Activated CD8-positive, alpha-beta T cell treated with anti-CD3 and anti-CD28 coated beads, Interleukin-2, amount 10 ng/mL, durations not matched to agents 7 days and 5 days (primary cell): Measurements from ENCODE around the gene ZNF43. TPM values are rescaled to one million over a fixed set of nuclear protein-coding genes. Genes with fewer than 3 reads are reported as not detected.
A peak's percentile ranks its signal among the peaks of the same experiment; 100 is the strongest.
"Not testable (repeated sequence)": the region's sequence is repeated elsewhere in the genome, so short reads cannot be mapped to it uniquely, and the experiment has no call there.

Experiments
- ATAC-seq: fragments of 150-1000 bp; cut with Tn5 transposase; one replicate; pipeline ENCODE4 v1.10.0; 2021; ENCODE audit warnings: moderate library complexity
- CTCF ChIA-PET: fragments of 350-600 bp; sonication (Branson Sonifier 250); formaldehyde crosslinking; loops from one replicate; lab custom pipeline; 2021; ENCODE audit warnings: antibody characterized with exemption; lab: Charles Lee
- POLR2A ChIA-PET: fragments of 350-600 bp; sonication (Branson Sonifier 250); formaldehyde crosslinking; loops from one replicate; lab custom pipeline; 2021; ENCODE audit warnings: antibody characterized with exemption; lab: Charles Lee
- DNase-seq: peaks from one replicate; pipeline ENCODE4 v3.0.0-alpha.2; 2020
- H3K27ac Mint-ChIP-seq: one replicate; pipeline ENCODE4 v1.8.0; 2021; ENCODE audit warnings: mild to moderate bottlenecking, mixed read lengths
- H3K27me3 Mint-ChIP-seq: one replicate; pipeline ENCODE4 v1.8.0; 2021; ENCODE audit warnings: low read depth, mixed read lengths
- H3K36me3 Mint-ChIP-seq: one replicate; pipeline ENCODE4 v1.8.0; 2021; ENCODE audit warnings: low read depth, mixed read lengths
- H3K4me1 Mint-ChIP-seq: one replicate; pipeline ENCODE4 v1.8.0; 2021; ENCODE audit warnings: low read depth, mixed read lengths
- H3K4me3 Mint-ChIP-seq: one replicate; pipeline ENCODE4 v1.8.0; 2021; ENCODE audit warnings: mild to moderate bottlenecking, mixed read lengths
- H3K9me3 Mint-ChIP-seq: one replicate; pipeline ENCODE4 v1.8.0; 2022; ENCODE audit warnings: mixed read lengths; ENCODE audit not compliant: insufficient read depth
- total RNA-seq, 2 experiments: library from RNA; stranded (reverse); gene quantifications; one replicate each; pipeline ENCODE4 v1.2.3, GENCODE V29; 2021

Gene ZNF43
- total RNA-seq, 2 experiments from 2014 or later: 31.3 to 34.3 TPM

DNA sequence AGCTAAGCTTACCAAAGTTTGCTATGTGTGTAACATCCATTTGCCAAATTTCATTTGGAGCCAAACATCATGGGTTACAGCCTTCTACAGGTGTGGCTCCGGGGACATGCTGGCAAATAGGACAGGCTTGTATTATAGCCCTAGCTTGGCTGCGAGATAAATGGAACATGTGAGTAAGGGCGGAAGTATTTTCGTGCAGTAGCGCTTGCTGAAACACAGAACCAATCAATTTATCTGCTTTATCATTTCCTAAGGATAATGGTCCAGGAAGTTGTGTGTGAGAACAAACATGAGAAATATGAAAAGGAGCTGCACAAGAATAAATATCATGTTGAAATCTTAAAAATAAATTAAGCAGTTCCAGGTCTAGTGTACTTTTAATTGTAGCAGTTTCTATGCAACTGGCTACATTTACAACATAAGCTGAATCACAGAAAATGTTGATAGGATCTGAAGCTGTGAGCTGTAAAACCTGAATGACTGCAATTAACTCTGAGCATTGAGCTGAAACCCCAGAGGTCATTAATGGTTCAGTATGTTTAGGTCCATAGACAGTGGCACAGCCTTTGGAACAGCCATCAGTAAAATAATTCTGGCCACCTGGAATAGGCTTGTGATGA, 46.4 kb downstream of the ZNF43 start:
- ATAC-seq (no peak), DNase-seq (no peak)
- ChIA-PET POLR2A (no interaction called here), CTCF (no interaction called here)
- Mint-ChIP-seq H3K4me1 (no peaks in the 10 kb centered on the region), H3K27me3 (no peaks in the 10 kb centered on the region), H3K4me3 (no peak overlapping the region), H3K27ac (no peak overlapping the region), H3K36me3 (no peaks in the 10 kb centered on the region), H3K9me3 (peaks cover 31% of the 10 kb centered on the region)

DNA sequence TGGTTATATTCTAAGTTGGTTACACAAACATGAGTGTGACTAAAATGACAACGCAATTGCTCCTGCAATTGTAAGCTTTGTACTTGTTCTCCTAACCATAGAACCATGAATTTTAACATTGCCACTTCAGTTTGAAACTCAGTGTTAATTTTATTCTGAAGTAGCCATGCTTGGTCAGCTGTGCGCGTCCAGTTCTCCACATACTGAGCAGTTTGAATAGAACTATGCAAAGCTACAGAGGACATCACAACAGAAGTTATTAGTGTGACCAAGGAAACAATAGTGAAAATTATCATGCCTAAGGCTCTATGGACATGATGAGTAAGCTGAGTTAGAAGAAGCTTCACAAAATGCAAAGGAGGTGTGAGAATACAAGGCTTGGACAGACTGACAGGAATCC, 49.0 kb downstream of the ZNF43 start:
- CTCF ChIA-PET: no interaction called here
- ATAC-seq (no peak), DNase-seq (no peak)
- Mint-ChIP-seq H3K36me3 (no peaks in the 10 kb centered on the region), H3K4me3 (no peak overlapping the region), H3K4me1 (no peaks in the 10 kb centered on the region), H3K27ac (no peak overlapping the region), H3K27me3 (no peaks in the 10 kb centered on the region), H3K9me3 (peaks cover 31% of the 10 kb centered on the region)
- POLR2A ChIA-PET: no interaction called here

DNA sequence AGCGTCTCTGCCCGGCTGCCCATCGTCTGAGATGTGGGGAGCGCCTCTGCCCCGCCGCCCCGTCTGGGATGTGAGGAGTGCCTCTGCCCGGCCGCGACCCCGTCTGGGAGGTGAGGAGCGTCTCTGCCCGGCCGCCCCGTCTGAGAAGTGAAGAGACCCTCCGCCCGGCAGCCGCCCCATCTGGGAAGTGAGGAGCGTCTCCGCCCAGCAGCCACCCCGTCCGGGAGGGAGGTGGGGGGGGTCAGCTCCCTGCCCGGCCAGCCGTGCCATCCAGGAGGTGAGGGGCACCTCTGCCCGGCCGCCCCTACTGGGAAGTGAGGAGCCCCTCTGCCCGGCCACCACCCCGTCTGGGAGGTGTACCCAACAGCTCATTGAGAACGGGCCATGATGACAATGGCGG, 60.2 kb downstream of the ZNF43 start:
- H3K4me3 Mint-ChIP-seq, H3K9me3 Mint-ChIP-seq, H3K36me3 Mint-ChIP-seq, H3K27ac Mint-ChIP-seq, H3K4me1 Mint-ChIP-seq, DNase-seq, POLR2A ChIA-PET, ATAC-seq, H3K27me3 Mint-ChIP-seq, CTCF ChIA-PET: not testable (repeated sequence)

DNA sequence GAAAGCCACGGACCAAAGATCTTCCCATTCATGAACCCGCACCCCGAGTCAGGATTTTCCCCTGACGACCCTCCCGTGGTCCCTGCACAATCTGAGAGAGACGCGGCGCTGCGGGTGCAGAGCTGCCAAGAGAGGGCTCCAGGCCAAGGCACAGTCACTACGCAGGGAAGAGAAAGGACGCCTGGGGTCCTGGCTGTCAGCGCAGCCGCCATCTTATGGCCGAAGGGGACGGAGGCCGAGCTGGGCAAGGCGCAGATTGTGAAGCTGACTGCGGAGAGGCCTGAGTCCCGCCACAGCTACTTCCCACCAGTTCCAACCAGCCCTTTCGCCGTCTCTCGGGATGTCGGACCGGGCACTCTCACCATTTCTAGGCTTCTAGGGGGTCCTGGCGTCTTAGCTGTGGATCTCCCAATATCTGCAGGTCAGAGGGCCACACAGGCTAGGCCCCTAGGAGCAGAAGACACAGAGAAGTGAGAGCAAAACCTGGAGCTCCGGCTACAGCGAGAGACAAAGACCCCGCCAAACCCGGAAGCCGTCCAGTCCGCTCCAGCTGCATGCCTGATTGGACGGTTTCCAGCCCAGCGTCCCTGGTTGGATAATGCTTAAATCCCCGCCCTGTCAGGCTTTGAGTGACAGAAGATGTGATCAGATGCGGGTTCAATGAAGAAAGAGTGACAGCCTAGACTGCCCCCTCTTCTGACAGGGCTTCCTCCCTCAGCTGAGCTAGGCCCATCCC, 68.7 kb downstream of the ZNF43 start, which contains the start of gene ZNF100:
ZNF100 (minus strand) TSS at position 515 of the 736 bp plus-strand sequence; CDS start at position 365, 150 bp downstream.
- H3K27ac Mint-ChIP-seq: peak within 1 kb of the TSS; percentile 90
- ATAC-seq: peak; percentile 99
- POLR2A ChIA-PET: interaction anchor here (0.5 to 2.4 kb wide), 23 partner anchors 10 to 1715 kb away, joined by 3 to 36 read pairs (median 3); partner anchors contain the start of genes ZNF429, ZNF43, ZNF430 and ZNF431
- H3K4me3 Mint-ChIP-seq: peak within 1 kb of the TSS; percentile 92
- peaks cover 11% of the 10 kb centered on the region for H3K9me3 Mint-ChIP-seq
- H3K27me3 Mint-ChIP-seq: no peaks in the 10 kb centered on the region
- peaks cover 21% of the 10 kb centered on the region for H3K4me1 Mint-ChIP-seq
- peak; percentile 94 for DNase-seq
- peaks cover 44% of the 10 kb centered on the region for H3K36me3 Mint-ChIP-seq
- CTCF ChIA-PET: interaction anchor here (0.7 to 1.5 kb wide), 5 partner anchors 8 to 196 kb away, joined by 3 to 5 read pairs (median 3); partner anchors contain the start of gene ZNF43

DNA sequence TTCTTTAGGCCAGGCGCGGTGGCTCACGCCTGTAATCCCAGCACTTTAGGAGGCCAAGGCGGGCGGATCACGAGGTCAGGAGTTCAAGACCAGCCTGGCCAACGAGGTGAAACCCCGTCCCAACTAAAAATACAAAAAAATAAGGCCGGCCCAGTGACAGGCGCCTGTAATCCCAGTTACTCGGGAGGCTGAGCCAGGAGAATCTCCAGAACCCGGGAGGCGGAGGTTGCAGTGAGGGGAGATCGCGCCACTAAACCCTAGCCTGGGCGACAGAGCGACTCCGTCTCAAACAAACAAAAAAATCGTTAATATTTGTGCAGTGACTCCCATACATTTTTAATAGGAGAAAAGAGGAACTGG, 69.3 kb downstream of the ZNF43 start:
- ChIA-PET POLR2A (interaction anchor here (0.6 to 2.4 kb wide), 13 partner anchors 9 to 1714 kb away, joined by 3 to 36 read pairs (median 5); partner anchors contain the start of genes ZNF429, ZNF43, ZNF493 and ZNF708), CTCF (interaction anchor here (0.7 to 1.5 kb wide), 4 partner anchors 8 to 196 kb away, joined by 3 to 4 read pairs (median 3); partner anchors contain the start of gene ZNF43)
- ATAC-seq: peak; percentile 6
- H3K4me3 Mint-ChIP-seq: peak overlapping the region; percentile 92
- H3K4me1 Mint-ChIP-seq: peaks cover 23% of the 10 kb centered on the region
- peaks cover 15% of the 10 kb centered on the region for H3K9me3 Mint-ChIP-seq
- H3K36me3 Mint-ChIP-seq: peaks cover 50% of the 10 kb centered on the region
- peak; percentile 21 for DNase-seq
- H3K27me3 Mint-ChIP-seq: not testable (repeated sequence)
- peak overlapping the region; percentile 90 for H3K27ac Mint-ChIP-seq

DNA sequence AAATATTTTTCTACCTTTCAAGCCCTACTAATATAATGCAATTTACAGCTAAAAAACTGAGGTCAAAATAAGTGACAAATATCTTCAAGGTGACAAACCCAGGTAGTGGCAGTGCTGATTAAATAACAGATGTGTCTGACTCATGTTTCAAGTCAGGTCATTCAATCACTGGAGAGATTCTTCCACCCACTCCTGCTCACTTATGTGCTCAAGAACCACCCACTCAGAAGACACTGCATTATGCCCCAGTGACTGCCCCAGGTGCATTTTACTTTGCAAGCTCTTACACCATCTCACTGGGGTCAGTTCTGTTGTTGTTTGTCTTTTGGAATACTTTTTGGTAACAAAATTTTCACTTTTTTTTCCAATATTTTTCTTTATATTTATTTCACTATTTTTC, 70.8 kb downstream of the ZNF43 start:
- no peak for ATAC-seq
- peaks cover 25% of the 10 kb centered on the region for H3K9me3 Mint-ChIP-seq
- ChIA-PET POLR2A (interaction anchor here (1.0 to 1.2 kb wide), 3 partner anchors 71 to 601 kb away, joined by 3 to 4 read pairs (median 3); partner anchors contain the start of genes ZNF429 and ZNF43), CTCF (no interaction called here)
- H3K27me3 Mint-ChIP-seq: no peaks in the 10 kb centered on the region
- H3K36me3 Mint-ChIP-seq: peaks cover 64% of the 10 kb centered on the region
- peaks cover 24% of the 10 kb centered on the region for H3K4me1 Mint-ChIP-seq
- no peak overlapping the region for H3K4me3 Mint-ChIP-seq
- DNase-seq: no peak
- H3K27ac Mint-ChIP-seq: no peak overlapping the region

DNA sequence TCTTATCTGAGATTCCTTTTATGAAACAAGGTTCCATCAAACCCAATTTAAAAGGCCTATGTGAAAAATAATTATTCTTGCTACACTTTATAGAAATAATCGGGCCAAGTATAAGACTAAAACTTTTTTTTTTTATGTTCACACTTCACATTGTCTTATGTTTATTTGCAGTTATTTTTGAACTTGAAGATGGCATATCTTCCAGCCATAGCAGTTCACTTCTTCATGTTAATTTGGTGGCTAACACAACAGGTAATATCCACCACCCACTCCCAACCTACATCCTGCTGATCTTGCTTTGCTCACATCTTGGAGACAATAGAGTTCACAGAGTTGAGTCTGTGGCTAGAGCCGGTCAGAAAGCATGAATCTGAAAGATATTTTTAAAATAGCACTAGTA, 74.4 kb downstream of the ZNF43 start:
- ATAC-seq, POLR2A ChIA-PET, H3K4me3 Mint-ChIP-seq, CTCF ChIA-PET, DNase-seq, H3K27ac Mint-ChIP-seq, H3K27me3 Mint-ChIP-seq: not testable (repeated sequence)
- Mint-ChIP-seq H3K9me3 (peaks cover 39% of the 10 kb centered on the region), H3K36me3 (peaks cover 94% of the 10 kb centered on the region), H3K4me1 (peaks cover 20% of the 10 kb centered on the region)

DNA sequence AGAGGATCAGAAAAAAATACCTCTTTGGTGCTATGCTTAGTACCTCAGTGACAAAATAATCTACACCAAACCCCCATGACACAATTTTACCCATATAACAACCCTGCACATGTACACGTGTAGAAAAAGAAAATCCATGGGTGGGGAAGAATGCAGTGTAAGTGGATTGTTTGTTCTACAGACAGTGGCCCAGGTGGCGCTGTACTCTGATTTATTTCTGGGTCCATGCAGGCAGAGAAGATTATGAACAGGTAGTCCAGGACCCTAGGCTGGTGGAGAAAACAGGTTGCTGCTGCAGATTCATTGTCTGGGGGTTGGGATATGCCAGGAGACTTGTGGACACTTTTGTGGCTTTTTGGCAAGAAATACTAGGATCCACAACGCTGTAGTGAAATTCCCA, 77.7 kb downstream of the ZNF43 start:
- no peak overlapping the region for H3K27ac Mint-ChIP-seq
- POLR2A ChIA-PET: interaction anchor here (1.1 kb wide), 1 partner anchor 9 kb away, joined by 4 read pairs; the partner anchor contains the start of gene ZNF100
- no peak for ATAC-seq
- H3K9me3 Mint-ChIP-seq: peaks cover 51% of the 10 kb centered on the region
- peaks cover 95% of the 10 kb centered on the region for H3K36me3 Mint-ChIP-seq
- no peaks in the 10 kb centered on the region for H3K27me3 Mint-ChIP-seq
- peaks cover 6% of the 10 kb centered on the region for H3K4me1 Mint-ChIP-seq
- CTCF ChIA-PET: interaction anchor here (1.5 kb wide), 1 partner anchor 9 kb away, joined by 3 read pairs; no protein-coding TSS in a partner anchor
- H3K4me3 Mint-ChIP-seq: no peak overlapping the region
- DNase-seq: no peak

DNA sequence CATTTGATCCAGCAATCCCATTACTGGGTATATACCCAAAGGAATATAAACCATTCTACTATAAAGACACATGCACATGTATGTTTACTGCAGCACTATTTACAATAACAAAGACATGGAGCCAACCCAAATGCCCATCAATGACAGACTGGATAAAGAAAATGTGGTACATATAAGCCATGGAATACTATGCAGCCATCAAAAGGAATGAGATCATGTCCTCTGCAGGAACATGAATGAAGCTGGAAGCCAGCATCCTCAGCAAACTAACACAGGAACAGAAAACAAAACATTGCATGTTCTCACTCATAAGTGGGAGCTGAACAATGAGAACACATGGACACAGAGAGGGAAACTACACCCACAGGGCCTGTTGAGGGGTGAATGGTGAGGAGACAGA, 80.4 kb downstream of the ZNF43 start:
- DNase-seq, H3K27me3 Mint-ChIP-seq, ATAC-seq, H3K4me1 Mint-ChIP-seq, H3K4me3 Mint-ChIP-seq, H3K27ac Mint-ChIP-seq, CTCF ChIA-PET, POLR2A ChIA-PET: not testable (repeated sequence)
- H3K36me3 Mint-ChIP-seq: peaks cover 94% of the 10 kb centered on the region
- peaks cover 52% of the 10 kb centered on the region for H3K9me3 Mint-ChIP-seq

Other genes with a start within 250 kb of the ZNF43 start
- 10 to 100 TPM; 21.6 to 28.4 TPM for gene ZNF100, start 68.6 kb downstream of the ZNF43 start, total RNA-seq
- under 1 TPM; 0.18 TPM for gene ZNF208, start 174.8 kb upstream of the ZNF43 start, total RNA-seq
- gene ZNF257, start 216.3 kb upstream of the ZNF43 start, total RNA-seq: 1 to 10 TPM; 3.1 to 4.9 TPM